ENCODE measurements around the gene HP.
"Not testable (repeated sequence)": the region's sequence is repeated elsewhere in the genome, so short reads cannot be mapped to it uniquely, and the experiment has no call there.

HP gene

GRCh38 chr16:72043539-72043938 lies 10.8 kb upstream of the HP start:
- no peak for DNase-seq

GRCh38 chr16:72044296-72044695 lies 10.0 kb upstream of the HP start:
- no peak for DNase-seq

GRCh38 chr16:72044825-72045359 lies 9.4 kb upstream of the HP start:
- DNase-seq = no peak

GRCh38 chr16:72049110-72049509 lies 5.2 kb upstream of the HP start:
- DNase-seq = no peak

- DNase-seq = no peak
Measured at GRCh38 chr16:72050769-72051464, 3.4 kb upstream of the HP start.

GRCh38 chr16:72051818-72052217 lies 2.5 kb upstream of the HP start:
- no peak for DNase-seq

GRCh38 chr16:72055911-72056310 lies 1.6 kb downstream of the HP start:
- DNase-seq = no peak

GRCh38 chr16:72057313-72057712 lies 3.0 kb downstream of the HP start:
- not testable (repeated sequence) for DNase-seq

GRCh38 chr16:72059060-72059459 lies 4.8 kb downstream of the HP start:
- DNase-seq = not testable (repeated sequence)

- no peak for DNase-seq
Measured at GRCh38 chr16:72060405-72060804, 6.1 kb downstream of the HP start.

GRCh38 chr16:72061564-72061963 lies 7.3 kb downstream of the HP start:
- no peak for DNase-seq

GRCh38 chr16:72064361-72064894 lies 10.1 kb downstream of the HP start:
- no peak for DNase-seq

GRCh38 chr16:72066747-72067146 lies 12.4 kb downstream of the HP start:
- no peak for DNase-seq

GRCh38 chr16:72068930-72069329 lies 14.6 kb downstream of the HP start:
- DNase-seq = no peak

- no peak for DNase-seq
Measured at GRCh38 chr16:72072514-72073342, 18.4 kb downstream of the HP start.

GRCh38 chr16:72073560-72074230 lies 19.4 kb downstream of the HP start:
- DNase-seq = no peak

- not testable (repeated sequence) for DNase-seq
Measured at GRCh38 chr16:72075067-72075466, 20.8 kb downstream of the HP start.

- not testable (repeated sequence) for DNase-seq
Measured at GRCh38 chr16:72076991-72077706, 22.8 kb downstream of the HP start.

GRCh38 chr16:72083778-72084404 lies 29.6 kb downstream of the HP start:
- DNase-seq = no peak

- DNase-seq = no peak
Measured at GRCh38 chr16:72084445-72084844, 30.1 kb downstream of the HP start.

- no peak for DNase-seq
Measured at GRCh38 chr16:72085002-72085401, 30.7 kb downstream of the HP start.

- DNase-seq = no peak
Measured at GRCh38 chr16:72091217-72091616, 36.9 kb downstream of the HP start.

Measured in NK-92 treated with Interleukin-12 subunit alpha and Interleukin-12 subunit beta, amount 100 ng/mL, for 24 hours (cell line).